BE2C (cell line): ENCODE measurements around the gene STXBP1.
"Not testable (repeated sequence)": the region's sequence is repeated elsewhere in the genome, so short reads cannot be mapped to it uniquely, and the experiment has no call there.

ENCODE experiments used
- DNase-seq: peaks from one replicate; pipeline ENCODE4 v3.0.0-alpha.2; 2020
- H3K27me3 ChIP-seq: fragments of 250-450 bp; sonication (Bioruptor Pico); 2 replicates; pipeline ENCODE4 v1.5.1; 2020; ENCODE audit warnings: mild to moderate bottlenecking
- H3K36me3 ChIP-seq: fragments of 250-450 bp; sonication (Bioruptor Pico); 2 replicates; pipeline ENCODE4 v1.5.1; 2020; ENCODE audit warnings: mild to moderate bottlenecking
- H3K4me1 ChIP-seq: fragments of 250-450 bp; sonication (Bioruptor Pico); 2 replicates; pipeline ENCODE4 v1.5.1; 2020
- H3K4me3 ChIP-seq: 2 replicates; pipeline ENCODE4 v1.5.1; 2011; ENCODE audit warnings: low read depth, low read length
- H3K9me3 ChIP-seq: fragments of 250-450 bp; sonication (Bioruptor Pico); 2 replicates; pipeline ENCODE4 v1.5.1; 2020
- TF ChIP-seq, protein P1 (sequence below): IDR thresholded peaks from 2 replicates; pipeline ENCODE4 v1.5.1; 2012; ENCODE audit warnings: mild to moderate bottlenecking, low read depth, low read length

The STXBP1 gene

DNA sequence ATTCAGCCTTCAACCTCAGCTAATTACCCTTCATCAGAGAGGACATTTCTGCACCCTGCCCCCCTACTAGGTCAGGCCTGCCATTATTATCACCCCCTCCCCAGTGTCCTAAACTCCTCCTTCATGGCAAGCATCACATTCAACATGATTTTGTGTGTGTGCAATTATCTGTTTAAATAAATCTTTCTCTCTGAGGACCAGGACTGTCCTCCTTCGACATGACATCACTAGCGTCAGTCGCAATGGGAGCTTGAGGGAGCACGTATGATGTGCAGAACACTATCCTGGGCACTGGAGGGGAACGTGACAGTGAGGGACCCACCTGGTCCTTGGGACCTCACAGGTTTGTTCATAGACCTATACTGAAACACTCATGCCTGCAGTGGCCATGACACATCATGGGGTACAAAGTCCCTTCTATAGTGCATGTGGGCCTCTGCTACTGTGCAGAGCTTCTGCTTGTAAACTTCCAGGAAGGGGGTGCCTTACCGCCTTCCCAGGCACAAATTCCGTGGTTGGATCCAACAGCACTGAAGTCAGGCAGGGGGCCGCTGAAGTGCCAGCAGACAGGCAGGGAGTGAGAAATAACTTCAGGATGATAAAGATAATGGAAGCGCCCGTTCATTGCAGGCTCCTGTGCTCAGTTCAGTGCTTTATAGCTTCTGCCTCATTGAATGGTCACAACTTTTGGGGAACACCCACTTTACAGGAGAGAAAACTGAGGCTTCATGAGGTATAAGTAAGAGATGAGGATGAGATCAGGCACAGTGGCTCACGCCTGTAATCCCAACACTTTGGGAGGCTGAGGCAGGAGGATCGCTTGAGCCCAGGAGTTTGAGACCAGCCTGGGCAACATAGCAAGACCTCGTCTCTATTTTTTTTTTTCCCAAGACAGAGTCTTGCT lies 36.0 kb upstream of the STXBP1 start:
- no peaks in the 10 kb centered on the region for H3K36me3 ChIP-seq

DNA sequence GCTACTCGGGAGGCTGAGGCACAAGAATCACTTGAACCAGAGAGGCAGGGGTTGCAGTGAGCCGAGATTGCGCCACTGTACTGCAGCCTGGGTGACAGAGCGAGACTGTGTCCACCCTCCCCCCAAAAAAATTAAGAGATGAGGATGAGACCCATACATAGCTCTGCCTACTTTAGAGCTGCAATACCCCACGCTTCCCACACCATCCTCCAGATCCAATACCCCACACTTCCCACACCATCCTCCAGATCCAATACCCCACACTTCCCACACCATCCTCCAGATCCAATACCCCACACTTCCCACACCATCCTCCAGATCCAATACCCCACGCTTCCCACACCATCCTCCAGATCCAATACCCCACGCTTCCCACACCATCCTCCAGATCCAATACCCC lies 34.9 kb upstream of the STXBP1 start:
- not testable (repeated sequence) for H3K36me3 ChIP-seq, H3K4me3 ChIP-seq, H3K27me3 ChIP-seq, H3K4me1 ChIP-seq, H3K9me3 ChIP-seq, DNase-seq

More for the DNA sequence above, 36.0 kb upstream of the STXBP1 start:
- H3K27me3 ChIP-seq, result no peaks in the 10 kb centered on the region
- H3K4me3 ChIP-seq, result no peak overlapping the region
- H3K4me1 ChIP-seq, result peaks cover 6% of the 10 kb centered on the region
- TF ChIP-seq, protein P1, sequence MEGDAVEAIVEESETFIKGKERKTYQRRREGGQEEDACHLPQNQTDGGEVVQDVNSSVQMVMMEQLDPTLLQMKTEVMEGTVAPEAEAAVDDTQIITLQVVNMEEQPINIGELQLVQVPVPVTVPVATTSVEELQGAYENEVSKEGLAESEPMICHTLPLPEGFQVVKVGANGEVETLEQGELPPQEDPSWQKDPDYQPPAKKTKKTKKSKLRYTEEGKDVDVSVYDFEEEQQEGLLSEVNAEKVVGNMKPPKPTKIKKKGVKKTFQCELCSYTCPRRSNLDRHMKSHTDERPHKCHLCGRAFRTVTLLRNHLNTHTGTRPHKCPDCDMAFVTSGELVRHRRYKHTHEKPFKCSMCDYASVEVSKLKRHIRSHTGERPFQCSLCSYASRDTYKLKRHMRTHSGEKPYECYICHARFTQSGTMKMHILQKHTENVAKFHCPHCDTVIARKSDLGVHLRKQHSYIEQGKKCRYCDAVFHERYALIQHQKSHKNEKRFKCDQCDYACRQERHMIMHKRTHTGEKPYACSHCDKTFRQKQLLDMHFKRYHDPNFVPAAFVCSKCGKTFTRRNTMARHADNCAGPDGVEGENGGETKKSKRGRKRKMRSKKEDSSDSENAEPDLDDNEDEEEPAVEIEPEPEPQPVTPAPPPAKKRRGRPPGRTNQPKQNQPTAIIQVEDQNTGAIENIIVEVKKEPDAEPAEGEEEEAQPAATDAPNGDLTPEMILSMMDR, result no peak
- H3K9me3 ChIP-seq, result no peaks in the 10 kb centered on the region
- DNase-seq, result no peak

DNA sequence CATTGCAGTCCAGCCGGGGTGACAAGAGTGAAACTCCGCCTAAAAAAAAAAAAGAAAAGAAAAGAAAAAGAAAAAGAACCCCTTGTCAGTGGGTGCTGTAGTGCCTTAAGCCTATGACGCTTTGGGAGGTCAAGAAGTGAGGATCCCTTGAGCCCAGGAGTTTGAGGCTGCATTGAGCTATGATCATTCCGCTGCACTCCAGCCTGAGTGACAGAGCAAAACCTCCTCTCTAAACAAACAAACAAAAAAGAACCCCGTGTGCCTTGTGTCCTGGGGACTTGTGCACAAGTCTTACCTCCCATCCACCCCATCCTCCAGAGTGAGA lies 33.5 kb upstream of the STXBP1 start:
- Histone ChIP-seq H3K36me3 (no peaks in the 10 kb centered on the region), H3K4me3 (no peak overlapping the region), H3K27me3 (no peaks in the 10 kb centered on the region), H3K4me1 (peaks cover 6% of the 10 kb centered on the region), H3K9me3 (no peaks in the 10 kb centered on the region)
- DNase-seq, result no peak
- TF ChIP-seq, protein P1, result no peak

DNA sequence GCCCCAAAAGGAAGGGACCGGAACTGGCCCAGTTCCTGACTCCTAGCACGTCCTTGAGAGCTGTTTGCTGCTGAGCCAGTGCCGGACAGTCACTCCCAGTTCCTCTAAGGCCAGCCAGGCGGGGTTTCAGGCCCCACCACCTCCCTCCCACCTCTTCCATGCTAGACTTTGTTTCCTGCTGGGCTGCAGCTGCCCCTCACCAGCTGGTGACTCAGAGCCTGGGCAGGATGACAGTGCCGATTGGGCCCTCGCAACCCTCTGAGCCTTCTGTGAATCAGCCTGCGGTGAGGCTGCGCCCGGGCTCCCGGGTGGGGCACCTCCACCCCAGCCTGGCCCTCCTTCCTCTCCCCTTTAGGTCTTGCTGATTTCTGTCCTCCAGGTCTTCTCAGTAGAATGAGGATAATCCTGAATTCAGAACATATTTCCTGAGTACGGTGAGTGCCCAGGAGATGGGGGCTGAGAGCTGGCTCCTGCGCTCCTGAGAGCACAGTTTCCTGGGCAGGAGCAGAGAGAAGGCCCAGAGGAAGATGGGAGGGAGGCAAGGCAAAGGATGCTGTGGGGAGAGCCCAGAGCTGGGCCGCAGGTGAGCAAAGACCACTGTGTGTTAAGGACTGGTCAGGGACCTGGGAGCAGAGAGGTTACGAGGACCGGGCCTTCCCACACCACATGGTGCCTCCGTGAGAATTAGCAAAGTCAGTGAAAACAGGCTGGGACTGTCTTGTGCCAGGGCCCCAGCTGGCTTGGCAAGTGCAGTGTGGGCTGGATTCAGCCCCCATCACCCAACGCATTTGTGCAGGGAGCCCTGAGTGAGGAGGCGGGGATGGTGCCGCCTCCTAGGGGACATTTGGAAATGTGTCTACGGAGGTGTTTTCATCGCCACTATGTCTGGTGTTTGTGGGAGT lies 32.9 kb upstream of the STXBP1 start:
- peak; percentile 58 for DNase-seq

DNA sequence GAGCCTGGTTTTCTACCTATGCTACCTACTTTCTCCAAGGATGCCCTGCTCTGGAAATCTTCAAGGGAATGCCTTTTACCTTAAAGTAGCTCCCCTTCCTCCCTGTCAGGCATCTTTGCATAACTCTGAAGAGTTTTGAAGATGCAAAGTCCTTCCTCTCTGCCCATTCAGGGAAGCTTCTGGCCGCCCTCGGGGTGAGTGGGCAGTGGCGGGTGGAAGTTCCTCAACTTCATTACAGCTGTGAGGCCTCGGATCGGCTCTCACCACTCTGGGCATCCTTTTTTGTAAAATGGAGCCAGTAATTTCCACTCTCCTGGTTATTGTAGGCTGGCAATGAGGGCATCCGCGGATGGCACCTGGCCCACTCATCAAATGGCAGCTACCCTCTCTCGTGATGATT lies 31.7 kb upstream of the STXBP1 start:
- Histone ChIP-seq H3K4me1 (peaks cover 6% of the 10 kb centered on the region), H3K4me3 (no peak overlapping the region)

More for the DNA sequence above, 32.9 kb upstream of the STXBP1 start:
- H3K4me1 ChIP-seq, result peaks cover 6% of the 10 kb centered on the region
- TF ChIP-seq, protein P1, result no peak; the same call in 1 of the 2 replicates
- H3K36me3 ChIP-seq, result no peaks in the 10 kb centered on the region
- H3K27me3 ChIP-seq, result no peaks in the 10 kb centered on the region
- H3K9me3 ChIP-seq, result no peaks in the 10 kb centered on the region
- no peak overlapping the region for H3K4me3 ChIP-seq

DNA sequence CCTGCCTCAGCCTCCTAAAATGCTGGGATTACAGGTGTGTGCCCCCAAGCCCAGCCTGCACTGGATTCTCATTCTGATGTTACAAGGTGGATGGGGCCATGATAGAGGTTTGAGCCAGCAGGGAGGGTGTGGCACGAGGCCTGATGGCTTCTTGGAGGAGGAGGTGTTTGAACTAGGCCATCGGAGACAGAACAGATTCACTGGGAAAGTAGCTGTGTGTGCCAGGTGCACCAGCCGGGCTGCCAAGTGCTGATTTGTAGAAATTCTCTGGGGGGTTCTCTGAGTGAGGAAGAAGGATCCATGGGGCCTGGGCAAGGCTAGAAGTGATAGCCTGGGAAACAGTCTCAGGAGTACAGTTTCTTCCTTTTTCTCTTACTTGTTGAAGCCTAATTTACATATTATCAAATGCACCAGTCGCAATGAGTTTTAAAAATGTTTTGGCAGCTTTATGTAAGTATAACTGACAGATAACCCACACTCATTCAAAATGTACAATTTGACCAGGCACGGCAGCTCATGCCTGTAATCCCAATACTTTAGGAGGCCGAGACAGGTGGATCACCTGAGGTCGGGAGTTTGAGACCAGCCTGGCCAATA lies 31.1 kb upstream of the STXBP1 start:
- no peak for DNase-seq
- Histone ChIP-seq H3K4me1 (peaks cover 6% of the 10 kb centered on the region), H3K36me3 (no peaks in the 10 kb centered on the region), H3K9me3 (no peaks in the 10 kb centered on the region), H3K27me3 (no peaks in the 10 kb centered on the region), H3K4me3 (no peak overlapping the region)
- TF ChIP-seq, protein P1, result no peak

More for the DNA sequence above, 31.7 kb upstream of the STXBP1 start:
- H3K27me3 ChIP-seq, result no peaks in the 10 kb centered on the region
- TF ChIP-seq, protein P1, result no peak
- no peak for DNase-seq
- H3K36me3 ChIP-seq, result no peaks in the 10 kb centered on the region
- H3K9me3 ChIP-seq, result no peaks in the 10 kb centered on the region

DNA sequence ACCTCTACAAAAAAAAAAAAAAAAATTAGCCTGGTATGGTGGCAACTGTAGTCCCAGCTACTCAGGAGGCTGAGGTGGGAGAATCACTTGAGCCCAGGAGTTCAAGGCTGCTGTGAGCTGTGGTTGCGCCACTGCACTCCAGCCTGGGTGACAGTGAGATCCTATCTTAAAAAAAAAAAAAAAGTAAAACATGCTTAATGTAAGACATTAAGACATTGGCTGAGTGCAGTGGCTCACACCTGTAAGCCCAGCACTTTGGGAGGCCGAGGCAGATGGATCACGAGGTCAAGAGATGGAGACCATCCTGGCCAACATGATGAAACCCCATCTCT lies 27.6 kb upstream of the STXBP1 start:
- DNase-seq, H3K9me3 ChIP-seq, H3K4me1 ChIP-seq, H3K27me3 ChIP-seq, H3K4me3 ChIP-seq, H3K36me3 ChIP-seq: not testable (repeated sequence)
